WTC11 (cell line): ENCODE results near the gene FAM3D.

ENCODE experiments used
- CTCF ChIP-seq: fragments of 200-600 bp; IDR thresholded peaks from 2 replicates; pipeline ENCODE4 v1.8.0; 2022; ENCODE audit warnings: antibody characterized with exemption
- MAX ChIP-seq: sonication (generic); formaldehyde crosslinking; IDR thresholded peaks from 2 replicates; pipeline ENCODE4 v1.8.0; 2022; ENCODE audit warnings: mild to moderate bottlenecking, missing genetic modification reagents
- NR3C1 ChIP-seq: sonication (generic); formaldehyde crosslinking; conservative IDR thresholded peaks from 2 replicates; pipeline ENCODE4 v1.8.1; 2023; ENCODE audit warnings: low read depth, mild to moderate bottlenecking, missing genetic modification reagents
- PRDM15 ChIP-seq: sonication (generic); formaldehyde crosslinking; IDR thresholded peaks from 2 replicates; pipeline ENCODE4 v1.8.0; 2022; ENCODE audit warnings: missing genetic modification reagents
- TEAD4 ChIP-seq: sonication (generic); formaldehyde crosslinking; IDR thresholded peaks from 2 replicates; pipeline ENCODE4 v1.8.0; 2022; ENCODE audit warnings: mild to moderate bottlenecking, missing genetic modification reagents
- ZBTB43 ChIP-seq: sonication (generic); formaldehyde crosslinking; IDR thresholded peaks from 2 replicates; pipeline ENCODE4 v1.8.1; 2023; ENCODE audit warnings: mild to moderate bottlenecking, missing genetic modification reagents
- ZNF416 ChIP-seq: fragments of 250-450 bp; sonication (Bioruptor Pico); IDR thresholded peaks from 2 replicates; pipeline ENCODE4 v1.9.0; 2021; ENCODE audit warnings: mild to moderate bottlenecking, inconsistent platforms
- TF ChIP-seq, protein P1 (sequence below): sonication (generic); formaldehyde crosslinking; IDR thresholded peaks from 2 replicates; pipeline ENCODE4 v1.8.1; 2023; ENCODE audit warnings: mild to moderate bottlenecking, missing genetic modification reagents, moderate library complexity
- TF ChIP-seq, protein P2 (sequence below): sonication (generic); formaldehyde crosslinking; IDR thresholded peaks from 2 replicates; pipeline ENCODE4 v1.8.1; 2022; ENCODE audit warnings: low read depth, missing genetic modification reagents, borderline replicate concordance

GRCh38 chr3:58679974-58680666 lies 13.5 kb upstream of the FAM3D start:
- TF ChIP-seq CTCF (no peak), ZBTB43 (CRISPR knock-in tag) (no peak), ZNF416 (CRISPR knock-in tag) (no peak), NR3C1 (CRISPR knock-in tag) (no peak), PRDM15 (CRISPR knock-in tag) (no peak), TEAD4 (CRISPR knock-in tag) (no peak), MAX (no peak)
- TF ChIP-seq, protein P1, sequence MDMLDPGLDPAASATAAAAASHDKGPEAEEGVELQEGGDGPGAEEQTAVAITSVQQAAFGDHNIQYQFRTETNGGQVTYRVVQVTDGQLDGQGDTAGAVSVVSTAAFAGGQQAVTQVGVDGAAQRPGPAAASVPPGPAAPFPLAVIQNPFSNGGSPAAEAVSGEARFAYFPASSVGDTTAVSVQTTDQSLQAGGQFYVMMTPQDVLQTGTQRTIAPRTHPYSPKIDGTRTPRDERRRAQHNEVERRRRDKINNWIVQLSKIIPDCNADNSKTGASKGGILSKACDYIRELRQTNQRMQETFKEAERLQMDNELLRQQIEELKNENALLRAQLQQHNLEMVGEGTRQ (CRISPR knock-in tag) = no peak
- TF ChIP-seq, protein P2, sequence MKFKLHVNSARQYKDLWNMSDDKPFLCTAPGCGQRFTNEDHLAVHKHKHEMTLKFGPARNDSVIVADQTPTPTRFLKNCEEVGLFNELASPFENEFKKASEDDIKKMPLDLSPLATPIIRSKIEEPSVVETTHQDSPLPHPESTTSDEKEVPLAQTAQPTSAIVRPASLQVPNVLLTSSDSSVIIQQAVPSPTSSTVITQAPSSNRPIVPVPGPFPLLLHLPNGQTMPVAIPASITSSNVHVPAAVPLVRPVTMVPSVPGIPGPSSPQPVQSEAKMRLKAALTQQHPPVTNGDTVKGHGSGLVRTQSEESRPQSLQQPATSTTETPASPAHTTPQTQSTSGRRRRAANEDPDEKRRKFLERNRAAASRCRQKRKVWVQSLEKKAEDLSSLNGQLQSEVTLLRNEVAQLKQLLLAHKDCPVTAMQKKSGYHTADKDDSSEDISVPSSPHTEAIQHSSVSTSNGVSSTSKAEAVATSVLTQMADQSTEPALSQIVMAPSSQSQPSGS (CRISPR knock-in tag) = no peak
